Heart left ventricle (tissue), 16 donors: ENCODE measurements around the gene WDR35. TPM values are rescaled to one million over a fixed set of nuclear protein-coding genes. Genes with fewer than 3 reads are reported as not detected.

Source experiments
- ATAC-seq, 4 donors: fragments of 200-7000 bp; cut with Tn5 transposase; one replicate each; pipeline ENCODE4 v1.9.1; 2020 to 2022; ENCODE audit warnings: moderate library complexity in 4 of 4, mild to moderate bottlenecking in 3 of 4, moderate number of reproducible peaks in 1 of 4
- DNase-seq, 5 donors: peaks; one replicate each; pipeline ENCODE4 v3.0.0-alpha.2; 2020
- H3K27ac ChIP-seq, 12 donors: fragments of 200-600 bp; sonication (generic) in 4 of 12; one replicate each; pipeline versions ENCODE4 v1.5.0 to v1.8.0; 2016 to 2022; ENCODE audit warnings: mild to moderate bottlenecking in 2 of 12
- H3K27me3 ChIP-seq, 9 donors: fragments of 200-600 bp; sonication (generic) in 2 of 9; one replicate each; pipeline versions ENCODE4 v1.5.1 to v1.8.0; 2016 to 2022; ENCODE audit warnings: mild to moderate bottlenecking in 3 of 9
- H3K36me3 ChIP-seq, 9 donors: fragments of 200-600 bp; sonication (generic) in 2 of 9; one replicate each; pipeline versions ENCODE4 v1.5.0 to v1.8.0; 2018 to 2022; ENCODE audit warnings: mild to moderate bottlenecking in 2 of 9
- H3K4me1 ChIP-seq, 12 donors: fragments of 200-600 bp; sonication (generic) in 4 of 12; one replicate each; pipeline versions ENCODE4 v1.5.0 to v1.8.0; 2016 to 2022; ENCODE audit warnings: mild to moderate bottlenecking in 3 of 12
- H3K4me3 ChIP-seq, 12 donors: fragments of 200-600 bp; sonication (generic) in 4 of 12; one replicate each; pipeline versions ENCODE4 v1.5.0 to v1.8.0; 2017 to 2022; ENCODE audit warnings: mild to moderate bottlenecking in 9 of 12, moderate library complexity in 4 of 12
- H3K9me3 ChIP-seq, 12 donors: fragments of 200-600 bp; sonication (generic) in 4 of 12; one replicate each; pipeline versions ENCODE4 v1.5.0 to v1.8.0; 2016 to 2022; ENCODE audit warnings: mild to moderate bottlenecking in 1 of 12
- POLR2A ChIP-seq, 2 donors: fragments of 450-650 bp; IDR thresholded peaks; one replicate each; pipeline ENCODE4 v1.6.1; 2017; ENCODE audit warnings: antibody characterized with exemption in 2 of 2, mild to moderate bottlenecking in 2 of 2, moderate library complexity in 2 of 2
- WGBS, 4 donors: extraction: QIAGEN DNeasy Blood & Tissue Kit in 2 of 4; methylation state at CpG; one replicate each; pipeline versions ENCODE4 v1.1.5 to v1.1.7; 2013 to 2018; 5-methylcytosine and 5-hydroxymethylcytosine counted together
- intact Hi-C, 10 donors: fragments of 100-400 bp; cut with DNase I; formaldehyde crosslinking; loops; one replicate each; pipeline versions ENCODE4 v1.11.1 to v1.14.2; 2022
- polyA plus RNA-seq, 2 donors: library from polyadenylated mRNA; stranded (reverse); fragments of 200-250 nt; gene quantifications; one replicate each; pipeline ENCODE4 v1.2.3, GENCODE V29; 2013
- total RNA-seq, 9 donors: library from RNA; depleted of rRNA in 2 of 9; stranded (reverse); fragments of >200 nt in 2 of 9; fragmentation: NEBNext Ultra II Directional in 3 of 9; extraction: Animal tissue kit (Norgen Biotek cat#: 25700) in 3 of 9; gene quantifications; one replicate each; pipeline versions ENCODE4 v1.1.0 to v1.2.4, GENCODE V29; 2016 to 2023
- TF ChIP-seq, protein P1 (sequence below), 12 donors: fragments of 200-600 bp; sonication (generic) in 4 of 12; IDR thresholded peaks; one replicate each; pipeline versions ENCODE4 v1.5.0 to v1.8.0; 2018 to 2022; ENCODE audit warnings: antibody characterized with exemption in 12 of 12, mild to moderate bottlenecking in 5 of 12
- donor health status: ischemic (EF 13 %, LVEDD 7.1; RV severe dilation, severe dysfunction).
- donor health status: healthy with polysubstance abuse.
- donor health status: DM: no; HTN: yes; CAD: no.
- donor health status: DM: no; HTN: no; CAD: no.
- donor health status: ischemic (EF 25% LVEDD 6.9; RV normal size, moderate dysfunction).
- donor health status: ischemic (EF 25% LVEDD 5.7; RV mildly dilated, moderate dysfunction).
- donor health status: healthy.
- donor health status: DM: yes; HTN: yes; CAD: no.
- donor health status: ischemic (EF 35%, LVEDD 5.7; RV mildly dilated, moderate dysfunction).
- donor health status: nonischemic (EF 11% LVEDD 7.7; RV severe dilation, severe dysfunction).
- donor health status: DM: yes; HTN: yes; CAD: no.
- donor health status: PGD.
- donor health status: ischemic (EF 29% LVEDD 5.4; RV normal size, mild dysfunction).
- donor health status: nonischemic (EF 23%, LVEDD 6.1; RV moderate dilation, normal function).

Gene WDR35
- total and polyA plus RNA-seq, 11 donors, result 1.1 to 8.5 (median 5.0) TPM

DNA sequence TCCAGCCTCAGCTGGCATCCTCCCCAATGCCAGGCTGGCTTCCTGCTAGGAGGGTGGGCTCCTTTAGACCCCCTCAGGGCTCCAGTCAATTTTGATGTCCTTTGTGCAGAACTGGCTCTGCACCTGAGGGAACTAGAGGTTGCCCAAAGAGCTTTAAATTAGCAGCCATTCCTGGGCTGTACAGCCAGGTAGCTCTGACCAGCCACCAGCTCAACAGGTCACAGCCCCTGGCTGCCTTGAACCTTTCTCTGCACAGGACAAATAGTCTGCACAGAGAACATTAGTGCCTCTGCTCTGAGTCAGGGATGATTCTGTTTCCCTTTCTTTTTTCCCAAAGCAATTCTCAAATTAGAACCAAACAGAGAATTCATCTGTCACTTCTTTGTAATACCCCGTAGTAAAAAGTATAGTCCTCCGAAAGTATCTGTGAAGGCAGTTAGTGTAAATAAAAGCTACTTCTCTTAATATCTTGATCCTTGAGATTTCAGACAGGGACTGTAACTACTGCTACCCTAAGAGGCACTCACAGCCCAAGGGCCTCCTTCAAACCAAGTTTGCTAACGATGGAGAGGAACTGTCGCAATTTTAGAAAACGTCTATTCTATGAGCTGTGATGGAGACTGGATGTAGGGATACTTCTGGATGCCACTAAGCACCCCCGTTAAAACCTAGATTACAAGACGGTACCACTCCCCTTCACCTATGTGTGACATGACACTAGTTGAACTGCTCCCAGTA lies 91.1 kb downstream of the WDR35 start:
- WGBS, 4 donors, result 70 to 78% (median 76%) methylated on average over 7 of the region's 7 CpGs
- H3K4me1 ChIP-seq, result peaks cover 0 to 68% (median 49%) of the 10 kb centered on the region in 12 donors
- H3K27ac ChIP-seq, result no peak overlapping the region
- TF ChIP-seq, protein P1, sequence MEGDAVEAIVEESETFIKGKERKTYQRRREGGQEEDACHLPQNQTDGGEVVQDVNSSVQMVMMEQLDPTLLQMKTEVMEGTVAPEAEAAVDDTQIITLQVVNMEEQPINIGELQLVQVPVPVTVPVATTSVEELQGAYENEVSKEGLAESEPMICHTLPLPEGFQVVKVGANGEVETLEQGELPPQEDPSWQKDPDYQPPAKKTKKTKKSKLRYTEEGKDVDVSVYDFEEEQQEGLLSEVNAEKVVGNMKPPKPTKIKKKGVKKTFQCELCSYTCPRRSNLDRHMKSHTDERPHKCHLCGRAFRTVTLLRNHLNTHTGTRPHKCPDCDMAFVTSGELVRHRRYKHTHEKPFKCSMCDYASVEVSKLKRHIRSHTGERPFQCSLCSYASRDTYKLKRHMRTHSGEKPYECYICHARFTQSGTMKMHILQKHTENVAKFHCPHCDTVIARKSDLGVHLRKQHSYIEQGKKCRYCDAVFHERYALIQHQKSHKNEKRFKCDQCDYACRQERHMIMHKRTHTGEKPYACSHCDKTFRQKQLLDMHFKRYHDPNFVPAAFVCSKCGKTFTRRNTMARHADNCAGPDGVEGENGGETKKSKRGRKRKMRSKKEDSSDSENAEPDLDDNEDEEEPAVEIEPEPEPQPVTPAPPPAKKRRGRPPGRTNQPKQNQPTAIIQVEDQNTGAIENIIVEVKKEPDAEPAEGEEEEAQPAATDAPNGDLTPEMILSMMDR (IDR thresholded peaks at IDR 0.05), result no peak
- TF ChIP-seq POLR2A (IDR thresholded peaks at IDR 0.05), result no peak
- intact Hi-C loops, result loop anchor here in 1 of 10 donors (10.0 kb wide), 1 partner anchor 1344 kb away; no protein-coding TSS in a partner anchor
- H3K4me3 ChIP-seq, result no peak overlapping the region
- H3K27me3 ChIP-seq, result no peaks in the 10 kb centered on the region
- peaks cover 0 to 3% (median 0%) of the 10 kb centered on the region in 9 donors for H3K36me3 ChIP-seq
- ATAC-seq (no peak), DNase-seq (no peak)
- H3K9me3 ChIP-seq, result no peaks in the 10 kb centered on the region

GRCh38 chr2:19897623-19898245 lies 92.2 kb downstream of the WDR35 start:
- WGBS, 4 donors, result 63 to 70% (median 65%) methylated on average over 5 of the region's 5 CpGs
- Histone ChIP-seq H3K4me1 (peaks cover 0 to 68% (median 48%) of the 10 kb centered on the region in 12 donors), H3K4me3 (no peak overlapping the region), H3K9me3 (no peaks in the 10 kb centered on the region), H3K27me3 (no peaks in the 10 kb centered on the region), H3K36me3 (peaks cover 0 to 3% (median 0%) of the 10 kb centered on the region in 9 donors), H3K27ac (no peak overlapping the region)
- ATAC-seq, result no peak
- no peak for DNase-seq
- intact Hi-C loops, result loop anchor here in 1 of 10 donors (10.0 kb wide), 1 partner anchor 1343 kb away; no protein-coding TSS in a partner anchor
- TF ChIP-seq, protein P1 (IDR thresholded peaks at IDR 0.05), result no peak

- H3K9me3 ChIP-seq, result no peaks in the 10 kb centered on the region
- TF ChIP-seq POLR2A (IDR thresholded peaks at IDR 0.05), result no peak
- TF ChIP-seq, protein P1 (IDR thresholded peaks at IDR 0.05), result no peak
- DNase-seq, result no peak
- peaks cover 0 to 3% (median 0%) of the 10 kb centered on the region in 9 donors for H3K36me3 ChIP-seq
- H3K4me1 ChIP-seq, result peaks cover 0 to 63% (median 43%) of the 10 kb centered on the region in 12 donors
- WGBS, 4 donors, result 78 to 83% (median 80%) methylated on average over 3 of the region's 3 CpGs
- H3K27ac ChIP-seq, result no peak overlapping the region
- no peaks in the 10 kb centered on the region for H3K27me3 ChIP-seq
- intact Hi-C loops, result loop anchor here in 1 of 10 donors (10.0 kb wide), 1 partner anchor 1341 kb away; no protein-coding TSS in a partner anchor
- no peak overlapping the region for H3K4me3 ChIP-seq
- no peak for ATAC-seq
These were observed 94.4 kb downstream of the WDR35 start for GRCh38 chr2:19895535-19895934.

DNA sequence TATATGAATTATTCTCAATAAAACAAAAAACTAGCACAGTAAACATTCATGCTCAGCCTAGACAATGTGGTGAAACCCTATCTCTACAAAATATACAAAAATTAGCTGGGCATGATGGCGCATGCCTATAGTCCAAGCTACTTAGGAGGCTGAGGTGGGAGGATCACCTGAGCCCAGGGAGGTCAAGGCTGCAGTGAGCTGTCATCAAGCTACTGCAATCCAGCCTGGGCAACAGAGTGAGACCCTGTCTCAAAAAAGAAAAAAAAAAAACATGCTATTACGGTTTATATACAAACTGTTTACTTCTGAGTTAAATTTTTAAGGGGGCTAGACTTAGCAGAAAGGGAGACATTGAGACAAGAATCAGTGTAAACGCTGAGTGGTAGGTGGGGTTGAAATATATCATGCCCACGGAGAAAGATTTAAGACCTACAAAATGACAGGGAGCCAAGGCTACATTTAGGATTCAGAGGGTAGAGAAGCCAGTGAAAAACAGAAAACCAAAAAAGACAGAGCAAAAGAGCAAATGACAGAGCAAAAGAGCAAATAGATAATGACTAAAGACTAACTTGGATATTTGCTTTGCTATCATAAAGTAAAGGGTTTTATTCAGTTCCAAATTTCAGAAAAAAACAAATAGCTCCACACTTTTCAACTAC lies 95.6 kb downstream of the WDR35 start:
- Histone ChIP-seq H3K36me3 (peaks cover 0 to 3% (median 0%) of the 10 kb centered on the region in 9 donors), H3K9me3 (no peaks in the 10 kb centered on the region), H3K27ac (no peak overlapping the region), H3K27me3 (no peaks in the 10 kb centered on the region), H3K4me1 (peaks cover 0 to 58% (median 38%) of the 10 kb centered on the region in 12 donors), H3K4me3 (no peak overlapping the region)
- DNase-seq (no peak), ATAC-seq (no peak)
- 94 to 96% (median 95%) methylated on average over 4 of the region's 4 CpGs for WGBS, 4 donors
- TF ChIP-seq, protein P1 (IDR thresholded peaks at IDR 0.05), result no peak
- TF ChIP-seq POLR2A (IDR thresholded peaks at IDR 0.05), result no peak
- intact Hi-C loops, result loop anchor here in 1 of 10 donors (10.0 kb wide), 1 partner anchor 1339 kb away; no protein-coding TSS in a partner anchor
